GM23338 (cell line): ENCODE results near the gene UXS1. TPM values are rescaled to one million over a fixed set of nuclear protein-coding genes. Genes with fewer than 3 reads are reported as not detected.

ENCODE experiments used
- ATAC-seq: fragments of 200-7000 bp; cut with Tn5 transposase; 3 replicates; pipeline ENCODE4 v1.9.1; 2020
- DNase-seq: peaks from one replicate; pipeline ENCODE4 v3.0.0-alpha.2; 2015; ENCODE audit warnings: low spot score
- H2AFZ ChIP-seq: fragments of 200-600 bp; sonication (generic); 2 replicates; pipeline ENCODE4 v1.8.0; 2016; ENCODE audit warnings: antibody characterized with exemption, mild to moderate bottlenecking, moderate library complexity
- H3F3A ChIP-seq: fragments of 200-600 bp; sonication (generic); replicated peaks from 2 replicates; pipeline ENCODE4 v1.8.0; 2017; ENCODE audit warnings: antibody characterized with exemption, mixed run types, low read depth
- H3K27ac ChIP-seq: fragments of 200-600 bp; sonication (generic); 2 replicates; pipeline ENCODE4 v1.6.1; 2016; ENCODE audit warnings: low read depth
- H3K27me3 ChIP-seq: fragments of 200-600 bp; sonication (generic); 2 replicates; pipeline ENCODE4 v1.8.0; 2016; ENCODE audit warnings: mild to moderate bottlenecking, mixed run types, moderate library complexity; ENCODE audit not compliant: insufficient read depth
- H3K36me3 ChIP-seq: fragments of 200-600 bp; sonication (generic); 2 replicates; pipeline ENCODE4 v1.8.0; 2016; ENCODE audit warnings: mild to moderate bottlenecking; ENCODE audit not compliant: insufficient read depth
- H3K4me1 ChIP-seq: fragments of 200-600 bp; sonication (generic); 2 replicates; pipeline ENCODE4 v1.8.0; 2016; ENCODE audit warnings: mild to moderate bottlenecking, moderate library complexity; ENCODE audit not compliant: insufficient read depth
- H3K4me2 ChIP-seq: fragments of 200-600 bp; sonication (generic); 2 replicates; pipeline ENCODE4 v1.7.1; 2017; ENCODE audit warnings: mixed run types
- H3K4me3 ChIP-seq: fragments of 200-600 bp; sonication (generic); 2 replicates; pipeline ENCODE4 v1.6.1; 2016; ENCODE audit warnings: mixed run types
- H3K79me2 ChIP-seq: fragments of 200-600 bp; sonication (generic); replicated peaks from 2 replicates; pipeline ENCODE4 v1.8.0; 2017; ENCODE audit warnings: mild to moderate bottlenecking; ENCODE audit not compliant: insufficient read depth
- H3K9me2 ChIP-seq: fragments of 200-600 bp; sonication (generic); 2 replicates; pipeline ENCODE4 v1.8.0; 2017; ENCODE audit not compliant: insufficient read depth
- H4K20me1 ChIP-seq: fragments of 200-600 bp; sonication (generic); replicated peaks from 2 replicates; pipeline ENCODE4 v1.8.0; 2017; ENCODE audit warnings: mild to moderate bottlenecking; ENCODE audit not compliant: insufficient read depth
- H3K27ac Mint-ChIP-seq: 2 replicates; pipeline ENCODE4 v1.8.0; 2020; ENCODE audit warnings: inconsistent platforms, mild to moderate bottlenecking, moderate library complexity, mixed read lengths
- H3K27me3 Mint-ChIP-seq: 3 replicates; pipeline ENCODE4 v1.8.0; 2022; ENCODE audit warnings: low read depth, mild to moderate bottlenecking, moderate library complexity, mixed read lengths, inconsistent platforms; ENCODE audit not compliant: insufficient read depth, poor library complexity
- H3K36me3 Mint-ChIP-seq: 3 replicates; pipeline ENCODE4 v1.8.0; 2021; ENCODE audit warnings: low read depth, mild to moderate bottlenecking, inconsistent platforms, moderate library complexity, mixed read lengths
- H3K4me1 Mint-ChIP-seq: 3 replicates; pipeline ENCODE4 v1.8.0; 2020; ENCODE audit warnings: mild to moderate bottlenecking, inconsistent platforms, mixed read lengths
- H3K4me3 Mint-ChIP-seq: 3 replicates; pipeline ENCODE4 v1.8.0; 2021; ENCODE audit warnings: moderate library complexity, mild to moderate bottlenecking, inconsistent platforms, mixed read lengths
- H3K9me3 Mint-ChIP-seq: 3 replicates; pipeline ENCODE4 v1.8.0; 2020; ENCODE audit warnings: moderate library complexity, mild to moderate bottlenecking, inconsistent platforms, mixed read lengths
- CREB1 ChIP-seq: fragments of 250-450 bp; sonication (Bioruptor Pico); IDR thresholded peaks from 2 replicates; pipeline ENCODE4 v1.5.0; 2020; ENCODE audit warnings: low read depth, mild to moderate bottlenecking, moderate library complexity
- CTCF ChIP-seq, 2 experiments: fragments of 200-600 bp in 1 of 2; sonication (generic) in 1 of 2; conservative IDR thresholded peaks; 2 replicates each; pipeline versions ENCODE4 v1.5.1 to v1.6.1; 2016 to 2017; ENCODE audit warnings: antibody characterized with exemption in 2 of 2, low read depth in 2 of 2, mild to moderate bottlenecking in 2 of 2, moderate library complexity in 1 of 2
- ETS1 ChIP-seq: IDR thresholded peaks from 2 replicates; pipeline ENCODE4 v1.6.1; 2016; ENCODE audit warnings: antibody characterized with exemption
- EZH2phosphoT487 ChIP-seq: fragments of 200-600 bp; sonication (generic); IDR thresholded peaks from one replicate; pipeline ENCODE4 v1.8.1; 2018; ENCODE audit warnings: antibody characterized with exemption; ENCODE audit not compliant: unreplicated experiment
- JUNB ChIP-seq: IDR thresholded peaks from one replicate; pipeline ENCODE4 v1.6.1; 2016; ENCODE audit warnings: antibody characterized with exemption; ENCODE audit not compliant: unreplicated experiment
- NANOG ChIP-seq: IDR thresholded peaks from 2 replicates; pipeline ENCODE4 v1.6.1; 2016; ENCODE audit warnings: antibody characterized with exemption, borderline replicate concordance
- ZNF114 ChIP-seq: fragments of 250-450 bp; sonication (Bioruptor Pico); IDR thresholded peaks from 2 replicates; pipeline ENCODE4 v1.5.0; 2020; ENCODE audit warnings: mild to moderate bottlenecking, moderate library complexity
- ZNF462 ChIP-seq: fragments of 250-450 bp; sonication (Bioruptor Pico); IDR thresholded peaks from 2 replicates; pipeline ENCODE4 v1.5.0; 2020; ENCODE audit warnings: mild to moderate bottlenecking, moderate library complexity
- polyA plus RNA-seq: library from polyadenylated mRNA; unstranded; fragments of >200 nt; fragmentation: Nextera tagmentation; extraction: Ambion mirVana; gene quantifications from 2 replicates; pipeline ENCODE4 v1.2.1, GENCODE V29; 2016
- total RNA-seq: library from RNA; depleted of rRNA; stranded (reverse); fragments of >200 nt; shearing (Covaris generic); gene quantifications from 2 replicates; pipeline ENCODE4 v1.2.3, GENCODE V29; 2014

UXS1 gene
- total and polyA plus RNA-seq, 2 experiments from 2014 or later: 48.7 to 131 TPM

- H3K27me3 Mint-ChIP-seq: peaks cover 2% of the 10 kb centered on the region
- Histone ChIP-seq H3K27ac (no peak overlapping the region), H3K4me1 (no peaks in the 10 kb centered on the region), H3K4me3 (no peak overlapping the region), H4K20me1 (no peaks in the 10 kb centered on the region), H3K27me3 (peaks cover 8% of the 10 kb centered on the region), H2AFZ (no peak overlapping the region), H3K79me2 (no peaks in the 10 kb centered on the region), H3F3A (no peaks in the 10 kb centered on the region), H3K36me3 (no peaks in the 10 kb centered on the region), H3K4me2 (no peak overlapping the region), H3K9me2 (no peaks in the 10 kb centered on the region)
- H3K27ac Mint-ChIP-seq: no peak overlapping the region
- ATAC-seq (no peak), DNase-seq (no peak)
- no peaks in the 10 kb centered on the region; the same call in 2 of the 3 replicates for H3K36me3 Mint-ChIP-seq
- H3K4me3 Mint-ChIP-seq: no peak overlapping the region
- TF ChIP-seq JUNB (no peak), CTCF (conservative IDR thresholded peaks at IDR 0.05; ENCODE audit: low read depth in 2 of 2) (no peak), EZH2phosphoT487 (no peak), ZNF114 (CRISPR knock-in tag) (no peak)
- H3K9me3 Mint-ChIP-seq: no peaks in the 10 kb centered on the region
- no peaks in the 10 kb centered on the region; the same call in 2 of the 3 replicates for H3K4me1 Mint-ChIP-seq
Measured at GRCh38 chr2:106059416-106060065, 134.6 kb downstream of the UXS1 start.

GRCh38 chr2:106058469-106059137, 135.5 kb downstream of the UXS1 start:
- H3K36me3 Mint-ChIP-seq: no peaks in the 10 kb centered on the region; the same call in 2 of the 3 replicates
- Histone ChIP-seq H3F3A (no peaks in the 10 kb centered on the region), H3K9me2 (no peaks in the 10 kb centered on the region), H3K27me3 (no peaks in the 10 kb centered on the region), H3K4me2 (no peak overlapping the region), H3K79me2 (no peaks in the 10 kb centered on the region), H3K27ac (no peak overlapping the region), H3K4me3 (no peak overlapping the region), H2AFZ (no peak overlapping the region), H3K36me3 (no peaks in the 10 kb centered on the region), H4K20me1 (no peaks in the 10 kb centered on the region), H3K4me1 (no peaks in the 10 kb centered on the region)
- no peaks in the 10 kb centered on the region; the same call in 2 of the 3 replicates for H3K4me1 Mint-ChIP-seq
- H3K27ac Mint-ChIP-seq: no peak overlapping the region
- ATAC-seq (no peak), DNase-seq (no peak)
- peaks cover 2% of the 10 kb centered on the region for H3K27me3 Mint-ChIP-seq
- H3K9me3 Mint-ChIP-seq: no peaks in the 10 kb centered on the region
- H3K4me3 Mint-ChIP-seq: no peak overlapping the region
- TF ChIP-seq EZH2phosphoT487 (no peak), ZNF114 (CRISPR knock-in tag) (no peak), ETS1 (no peak), JUNB (no peak), ZNF462 (CRISPR knock-in tag) (no peak), CTCF (conservative IDR thresholded peaks at IDR 0.05; ENCODE audit: low read depth in 2 of 2) (no peak), CREB1 (CRISPR knock-in tag) (no peak), NANOG (no peak)
